Trophoblast cell (in vitro differentiated cells and primary cell): Measurements from ENCODE around the gene MSTO1.
"Not testable (repeated sequence)": the region's sequence is repeated elsewhere in the genome, so short reads cannot be mapped to it uniquely, and the experiment has no call there.

Experiments
- DNase-seq, 2 donors: peaks; one replicate each; pipeline ENCODE4 v3.0.0-alpha.2; 2016
- H2AFZ ChIP-seq: 2 replicates; pipeline ENCODE4 v1.6.1; 2013; ENCODE audit warnings: low read length, moderate library complexity, mild to moderate bottlenecking; ENCODE audit not compliant: insufficient read depth, poor library complexity
- H2AK5ac ChIP-seq: 2 replicates; pipeline ENCODE4 v1.6.1; 2013; ENCODE audit warnings: mild to moderate bottlenecking, low read length
- H2BK120ac ChIP-seq: 2 replicates; pipeline ENCODE4 v1.6.1; 2013; ENCODE audit warnings: low read length, mild to moderate bottlenecking, moderate library complexity; ENCODE audit not compliant: insufficient read depth, poor library complexity
- H2BK12ac ChIP-seq: 2 replicates; pipeline ENCODE4 v1.6.1; 2013; ENCODE audit warnings: mild to moderate bottlenecking, low read length, moderate library complexity
- H2BK5ac ChIP-seq: 2 replicates; pipeline ENCODE4 v1.6.1; 2013; ENCODE audit warnings: low read length, low read depth, moderate library complexity, mild to moderate bottlenecking; ENCODE audit not compliant: poor library complexity
- H3K14ac ChIP-seq: 2 replicates; pipeline ENCODE4 v1.6.1; 2013; ENCODE audit warnings: mild to moderate bottlenecking, low read length
- H3K18ac ChIP-seq: 2 replicates; pipeline ENCODE4 v1.6.1; 2013; ENCODE audit warnings: mild to moderate bottlenecking, low read length
- H3K23ac ChIP-seq: 2 replicates; pipeline ENCODE4 v1.6.1; 2013; ENCODE audit warnings: low read length
- H3K27ac ChIP-seq: 2 replicates; pipeline ENCODE4 v1.5.1; 2013; ENCODE audit warnings: low read depth, mild to moderate bottlenecking, inconsistent platforms, low read length, moderate library complexity
- H3K27me3 ChIP-seq: 2 replicates; pipeline ENCODE4 v1.6.1; 2013; ENCODE audit warnings: inconsistent platforms, mild to moderate bottlenecking, low read length, moderate library complexity; ENCODE audit not compliant: insufficient read depth
- H3K36me3 ChIP-seq, 2 experiments: 1 replicate in 1 of 2; 2 replicates in 1 of 2; pipeline ENCODE4 v1.6.1; 2013; ENCODE audit warnings: low read length in 2 of 2, mild to moderate bottlenecking in 2 of 2, moderate library complexity in 1 of 2; ENCODE audit not compliant: insufficient read depth in 2 of 2, control insufficient read depth in 1 of 2
- H3K4ac ChIP-seq: 2 replicates; pipeline ENCODE4 v1.6.1; 2013; ENCODE audit warnings: low read depth, mild to moderate bottlenecking, low read length, moderate library complexity
- H3K4me1 ChIP-seq, 2 experiments: 1 replicate in 1 of 2; 2 replicates in 1 of 2; pipeline ENCODE4 v1.6.1; 2013; ENCODE audit warnings: low read length in 2 of 2, mild to moderate bottlenecking in 2 of 2, moderate library complexity in 1 of 2; ENCODE audit not compliant: insufficient read depth in 2 of 2, control insufficient read depth in 1 of 2
- H3K4me2 ChIP-seq: 2 replicates; pipeline ENCODE4 v1.6.1; 2013; ENCODE audit warnings: inconsistent platforms, mild to moderate bottlenecking, low read length, moderate library complexity
- H3K4me3 ChIP-seq: 2 replicates; pipeline ENCODE4 v1.5.1; 2013; ENCODE audit warnings: mild to moderate bottlenecking, low read depth, low read length, inconsistent platforms
- H3K79me1 ChIP-seq: one replicate; pipeline ENCODE4 v1.6.1; 2013; ENCODE audit warnings: low read length
- H3K79me2 ChIP-seq: 2 replicates; pipeline ENCODE4 v1.6.1; 2013; ENCODE audit warnings: low read length, mild to moderate bottlenecking; ENCODE audit not compliant: control insufficient read depth, insufficient read depth, poor library complexity
- H3K9ac ChIP-seq: 2 replicates; pipeline ENCODE4 v1.6.1; 2013; ENCODE audit warnings: mild to moderate bottlenecking, low read length
- H3K9me3 ChIP-seq: 2 replicates; pipeline ENCODE4 v1.6.1; 2013; ENCODE audit warnings: low read depth, mild to moderate bottlenecking, control low read depth, inconsistent platforms, low read length; ENCODE audit not compliant: insufficient read depth
- H4K12ac ChIP-seq: 2 replicates; pipeline ENCODE4 v1.6.1; 2013; ENCODE audit warnings: low read depth, mild to moderate bottlenecking, low read length, moderate library complexity
- H4K8ac ChIP-seq: 2 replicates; pipeline ENCODE4 v1.6.1; 2013; ENCODE audit warnings: low read depth, mild to moderate bottlenecking, low read length, moderate library complexity
- H4K91ac ChIP-seq: one replicate; pipeline ENCODE4 v1.6.1; 2013; ENCODE audit warnings: low read depth, mild to moderate bottlenecking, low read length, moderate library complexity
- WGBS: extraction: QIAGEN DNeasy Blood & Tissue Kit; methylation state at CpG from one replicate; pipeline ENCODE4 v1.1.7; 2013; ENCODE audit warnings: missing lambda C conversion rate; ENCODE audit not compliant: insufficient read length, insufficient coverage; ENCODE audit errors: extremely low coverage; 5-methylcytosine and 5-hydroxymethylcytosine counted together

Gene MSTO1

GRCh38 chr1:155591770-155592169 lies 18.2 kb upstream of the MSTO1 start:
- Histone ChIP-seq H3K4ac (no peak overlapping the region), H3K4me1 (no peaks in the 10 kb centered on the region), H3K9ac (no peak overlapping the region), H3K4me2 (no peak overlapping the region), H3K79me1 (no peaks in the 10 kb centered on the region), H2BK120ac (no peak overlapping the region), H4K8ac (no peak overlapping the region), H3K4me3 (no peak overlapping the region), H3K79me2 (no peaks in the 10 kb centered on the region), H3K27ac (no peak overlapping the region), H3K36me3 (peaks cover 0 to 2% of the 10 kb centered on the region in 2 experiments), H3K23ac (no peak overlapping the region), H3K18ac (no peak overlapping the region), H4K12ac (no peak overlapping the region), H3K14ac (no peak overlapping the region), H4K91ac (no peak overlapping the region), H2BK12ac (no peak overlapping the region), H3K9me3 (no peaks in the 10 kb centered on the region), H2AFZ (no peak overlapping the region), H3K27me3 (no peaks in the 10 kb centered on the region), H2BK5ac (no peak overlapping the region), H2AK5ac (no peak overlapping the region)
- WGBS = no CpG with 5 or more reads among the region's 6 CpGs
- DNase-seq = peak; percentile 26 to 90

- H2AK5ac ChIP-seq, H2BK120ac ChIP-seq, H2BK5ac ChIP-seq, H3K18ac ChIP-seq, H3K27me3 ChIP-seq, H3K27ac ChIP-seq, H3K36me3 ChIP-seq, H4K8ac ChIP-seq, H3K79me2 ChIP-seq, H3K4me1 ChIP-seq, H3K79me1 ChIP-seq, DNase-seq, H3K9ac ChIP-seq, H3K4me2 ChIP-seq, H2BK12ac ChIP-seq, H4K91ac ChIP-seq, H3K23ac ChIP-seq, H2AFZ ChIP-seq, H3K9me3 ChIP-seq, H3K4ac ChIP-seq, H4K12ac ChIP-seq, H3K14ac ChIP-seq, H3K4me3 ChIP-seq: not testable (repeated sequence)
- WGBS = no CpG with 5 or more reads among the region's 3 CpGs
Observed at GRCh38 chr1:155595877-155596474, 14.0 kb upstream of the MSTO1 start.

GRCh38 chr1:155596864-155597263 lies 13.2 kb upstream of the MSTO1 start:
- Histone ChIP-seq H2AK5ac (no peak overlapping the region), H3K4ac (no peak overlapping the region), H3K36me3 (no peaks in the 10 kb centered on the region), H4K12ac (no peak overlapping the region), H2BK120ac (no peak overlapping the region), H2BK5ac (no peak overlapping the region), H4K91ac (no peak overlapping the region), H3K79me2 (no peaks in the 10 kb centered on the region), H3K9me3 (no peaks in the 10 kb centered on the region), H3K4me2 (no peak overlapping the region), H3K4me3 (no peak overlapping the region), H4K8ac (no peak overlapping the region), H3K9ac (no peak overlapping the region), H3K23ac (no peak overlapping the region), H3K4me1 (no peaks in the 10 kb centered on the region), H2AFZ (no peak overlapping the region), H3K18ac (no peak overlapping the region), H3K27me3 (no peaks in the 10 kb centered on the region), H3K14ac (no peak overlapping the region), H3K79me1 (no peaks in the 10 kb centered on the region), H2BK12ac (no peak overlapping the region), H3K27ac (no peak overlapping the region)
- WGBS = no CpG with 5 or more reads among the region's 5 CpGs
- no peak for DNase-seq

- Histone ChIP-seq H3K18ac (no peak overlapping the region), H4K91ac (no peak overlapping the region), H3K27ac (no peak overlapping the region), H4K8ac (no peak overlapping the region), H3K79me1 (no peaks in the 10 kb centered on the region), H2AK5ac (no peak overlapping the region), H3K9ac (no peak overlapping the region), H2AFZ (no peak overlapping the region), H3K36me3 (no peaks in the 10 kb centered on the region), H3K4me1 (no peaks in the 10 kb centered on the region), H3K4me2 (peak overlapping the region; percentile 12), H3K9me3 (no peaks in the 10 kb centered on the region), H2BK12ac (no peak overlapping the region), H3K14ac (no peak overlapping the region), H2BK5ac (no peak overlapping the region), H4K12ac (no peak overlapping the region), H3K4me3 (no peak overlapping the region), H3K79me2 (no peaks in the 10 kb centered on the region), H3K23ac (no peak overlapping the region), H2BK120ac (no peak overlapping the region), H3K4ac (no peak overlapping the region), H3K27me3 (no peaks in the 10 kb centered on the region)
- WGBS = no CpG with 5 or more reads among the region's 12 CpGs
- peak; percentile 61 to 62 for DNase-seq
Observed at GRCh38 chr1:155598842-155599331, 11.1 kb upstream of the MSTO1 start.
